ENCODE data around the gene WWC1.
"Not testable (repeated sequence)": the region's sequence is repeated elsewhere in the genome, so short reads cannot be mapped to it uniquely, and the experiment has no call there.

WWC1 gene

DNA sequence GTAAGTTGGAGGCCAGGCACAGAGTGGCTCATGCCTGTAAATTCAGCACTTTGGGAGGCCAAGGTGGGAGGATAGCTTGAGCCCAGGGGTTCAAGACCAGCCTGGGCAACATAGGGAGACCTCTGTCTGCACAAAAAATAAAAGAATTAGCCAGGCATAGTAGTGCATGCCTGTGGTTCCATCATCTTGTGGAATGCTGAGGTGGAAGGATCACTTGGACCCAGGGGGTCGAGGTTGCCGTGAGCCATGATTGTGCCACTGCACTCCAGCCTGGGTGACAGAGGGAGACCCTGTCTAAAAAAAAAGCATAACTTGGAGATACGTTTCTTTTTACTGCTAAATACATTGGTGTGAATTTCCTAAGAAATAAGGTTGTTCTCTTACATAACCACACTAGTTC, 19.1 kb downstream of the WWC1 start:
- DNase-seq = not testable (repeated sequence)

DNA sequence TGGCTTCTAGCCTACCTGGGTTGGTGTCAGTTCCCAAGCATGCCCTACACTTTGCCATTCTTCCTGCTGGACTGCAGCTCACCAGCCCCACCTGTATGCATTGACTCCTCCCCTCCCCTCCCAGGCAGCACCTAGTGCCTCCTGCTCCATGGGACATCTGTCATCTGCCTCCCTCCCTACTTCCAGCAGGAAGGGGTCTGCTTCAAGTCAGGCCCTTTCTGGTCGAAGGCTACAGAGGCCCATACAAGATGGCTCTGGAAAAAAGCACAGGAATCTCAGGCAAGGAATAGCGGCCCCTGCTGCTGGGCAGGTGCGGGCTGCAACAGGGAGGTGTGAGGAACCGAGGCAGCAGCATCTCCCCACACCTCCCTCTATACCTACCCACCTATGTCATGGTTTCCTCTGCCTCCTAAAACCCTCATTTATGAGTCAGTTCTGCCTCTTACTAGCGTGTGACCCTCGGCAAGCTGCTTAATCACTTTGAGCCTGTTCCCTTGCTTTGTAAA, 19.7 kb downstream of the WWC1 start:
- DNase-seq = no peak

- no peak for DNase-seq
These were observed 21.3 kb downstream of the WWC1 start for GRCh38 chr5:168312606-168313295.

- no peak for DNase-seq
These were observed 22.3 kb downstream of the WWC1 start for GRCh38 chr5:168313596-168314204.

DNA sequence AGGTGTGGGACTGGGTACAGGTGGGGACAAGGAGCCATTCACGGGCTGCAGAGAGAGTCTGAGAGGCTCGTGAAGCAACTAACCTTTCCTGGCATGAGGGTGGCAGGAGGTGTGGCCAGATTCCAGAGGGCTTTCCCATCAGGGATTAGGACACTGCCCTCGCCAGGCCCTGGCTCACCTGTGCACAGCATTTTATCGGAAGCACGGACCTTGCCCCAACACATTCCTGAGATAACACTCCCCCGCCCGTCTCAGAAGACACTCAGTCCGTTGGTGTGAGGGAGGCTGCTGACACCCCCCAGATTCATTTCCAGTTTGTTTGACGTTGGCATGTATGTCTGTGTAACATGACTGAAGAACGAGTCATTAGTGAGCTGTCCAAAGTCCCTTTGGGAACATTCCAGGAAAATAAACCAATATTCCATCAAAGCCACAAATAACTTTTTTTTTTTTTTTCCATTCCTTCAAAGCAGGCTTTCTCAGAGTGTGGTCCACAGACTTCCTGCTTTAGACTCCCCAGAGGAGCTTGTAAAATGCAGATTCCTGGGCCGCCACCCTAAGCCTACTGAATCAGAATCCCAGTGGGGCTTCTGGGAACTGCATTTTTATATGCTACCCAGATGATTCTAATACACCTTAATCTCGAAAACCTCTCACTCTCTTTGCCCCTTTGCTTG, 23.4 kb downstream of the WWC1 start:
- no peak for DNase-seq

GRCh38 chr5:168315416-168316138, 24.1 kb downstream of the WWC1 start:
- no peak for DNase-seq

- DNase-seq = no peak
These were observed 24.7 kb downstream of the WWC1 start for GRCh38 chr5:168316139-168316578.

DNA sequence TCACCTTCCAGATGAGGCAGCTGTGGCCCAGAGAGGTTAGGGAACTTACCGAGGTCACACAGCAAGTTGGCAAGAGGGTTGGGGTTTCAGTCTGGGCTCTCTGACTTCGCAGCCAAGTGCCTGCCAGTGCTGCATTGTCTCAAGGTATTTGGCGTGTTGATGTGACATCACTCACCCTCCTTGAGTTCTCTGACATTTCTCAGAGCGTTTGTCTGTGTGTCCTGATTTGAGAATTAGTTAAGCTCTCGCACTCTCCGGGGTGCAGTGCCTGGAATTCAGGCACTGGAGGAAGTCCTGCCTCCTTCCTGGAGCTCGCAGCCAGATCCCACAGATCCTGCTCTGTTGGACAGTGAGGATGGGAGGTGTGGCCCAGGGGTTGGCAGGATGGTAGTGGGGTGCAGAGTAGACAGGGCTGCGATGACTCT, 25.7 kb downstream of the WWC1 start:
- DNase-seq = no peak

GRCh38 chr5:168317521-168318147, 26.2 kb downstream of the WWC1 start:
- no peak for DNase-seq

DNA sequence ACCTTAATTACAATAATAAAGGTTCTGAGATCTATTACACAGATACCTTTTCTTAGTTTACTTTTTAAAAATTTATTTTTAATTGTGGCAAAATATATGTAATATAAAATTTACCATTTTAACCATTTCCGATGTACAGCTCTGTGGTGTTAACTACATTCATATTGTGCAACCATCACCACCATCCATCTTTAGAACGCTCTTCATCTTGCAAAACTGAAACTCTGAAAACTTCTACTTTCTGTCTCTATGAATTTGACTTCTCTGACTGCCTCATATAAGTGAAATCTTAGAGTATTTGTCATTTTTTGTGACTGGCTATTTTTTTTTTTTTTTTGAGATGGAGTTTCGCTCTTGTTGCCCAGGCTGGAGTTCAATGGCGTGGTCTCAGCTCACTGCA, 26.8 kb downstream of the WWC1 start:
- no peak for DNase-seq

DNA sequence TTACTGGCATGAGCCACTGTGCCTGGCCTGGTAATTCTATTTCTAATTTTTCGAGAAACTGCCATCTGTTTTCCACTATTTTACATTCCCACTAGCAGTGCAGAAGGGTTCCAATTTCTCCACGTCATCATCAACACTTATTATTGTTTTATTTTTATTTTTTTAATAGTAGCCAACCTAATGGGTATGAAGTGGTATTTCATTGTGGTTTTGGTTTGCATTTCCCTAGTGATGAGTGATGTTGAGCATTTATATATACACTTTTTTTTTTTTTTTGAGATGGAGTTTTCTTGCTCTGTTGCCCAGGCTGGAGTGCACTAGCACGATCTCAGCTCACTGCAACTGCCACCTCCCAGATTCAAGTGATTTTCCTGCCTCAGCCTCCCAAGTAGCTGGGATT, 28.3 kb downstream of the WWC1 start:
- no peak for DNase-seq

GRCh38 chr5:168320805-168321204, 29.4 kb downstream of the WWC1 start:
- DNase-seq = no peak

- DNase-seq = no peak
These were observed 33.6 kb downstream of the WWC1 start for GRCh38 chr5:168324859-168325630.

GRCh38 chr5:168327019-168327421, 35.6 kb downstream of the WWC1 start:
- no peak for DNase-seq

GRCh38 chr5:168327451-168327850, 36.0 kb downstream of the WWC1 start:
- no peak for DNase-seq

DNA sequence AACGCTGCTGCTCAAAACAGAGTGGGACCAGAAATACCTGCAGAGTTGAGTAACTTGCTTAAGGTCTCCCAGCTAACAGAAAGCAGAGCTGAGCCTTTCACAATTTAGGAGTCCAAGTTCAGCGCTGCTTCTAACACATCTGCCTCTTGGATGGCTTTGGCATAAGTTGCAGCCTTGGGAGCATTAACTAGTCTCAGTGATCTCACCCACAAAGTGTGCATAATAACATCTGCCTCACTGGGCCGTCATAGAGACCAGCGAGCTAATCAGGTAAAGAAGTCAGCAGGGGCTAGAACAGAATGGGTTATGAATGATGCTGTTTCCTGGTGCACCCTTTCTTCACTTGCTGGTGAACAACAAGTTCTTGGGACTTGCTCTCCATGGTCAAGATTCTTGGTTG, 36.5 kb downstream of the WWC1 start:
- no peak for DNase-seq

- no peak for DNase-seq
These were observed 37.4 kb downstream of the WWC1 start for GRCh38 chr5:168328814-168329213.

GRCh38 chr5:168329302-168329701, 37.9 kb downstream of the WWC1 start:
- DNase-seq = no peak

- DNase-seq = no peak
These were observed 40.6 kb downstream of the WWC1 start for GRCh38 chr5:168332042-168332441.

DNA sequence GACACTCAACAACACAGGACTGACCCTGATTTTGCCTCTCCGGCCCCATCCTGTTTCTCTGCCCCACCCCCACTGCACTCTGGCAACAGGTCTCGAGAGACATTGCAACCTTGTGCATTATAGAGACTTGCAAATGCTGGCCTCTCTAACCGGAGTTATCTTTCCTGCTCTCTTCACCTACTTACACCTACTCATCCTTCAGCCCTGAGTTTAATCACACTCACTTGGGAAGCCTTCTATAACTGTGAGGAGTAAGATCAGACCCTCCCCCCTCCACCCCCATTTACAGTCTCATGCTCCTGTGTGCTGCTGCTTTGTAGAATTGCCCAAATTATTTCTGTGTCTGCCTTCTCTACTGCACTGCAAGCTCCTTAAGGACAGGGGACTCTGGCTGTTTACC, 42.8 kb downstream of the WWC1 start:
- no peak for DNase-seq

DNA sequence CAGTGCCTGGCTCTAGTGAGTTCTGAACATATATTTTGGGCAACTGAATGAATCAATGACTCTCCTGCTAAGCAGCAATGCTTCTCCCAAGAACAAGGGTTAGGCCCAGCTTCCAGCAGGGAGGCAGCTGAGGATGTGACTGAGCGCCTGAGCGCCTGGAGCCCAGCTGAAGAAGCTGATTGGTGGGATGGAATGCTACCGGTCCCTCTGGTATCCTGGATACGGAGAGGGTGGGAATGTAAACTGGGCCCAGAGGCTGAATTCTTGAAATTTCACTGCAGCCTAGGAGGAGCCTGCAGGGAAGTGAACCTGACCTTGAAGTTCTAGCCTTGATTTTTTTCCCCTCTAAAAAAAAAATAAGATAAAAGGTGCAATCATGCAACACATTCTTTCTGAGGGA, 43.2 kb downstream of the WWC1 start:
- DNase-seq = no peak

DNA sequence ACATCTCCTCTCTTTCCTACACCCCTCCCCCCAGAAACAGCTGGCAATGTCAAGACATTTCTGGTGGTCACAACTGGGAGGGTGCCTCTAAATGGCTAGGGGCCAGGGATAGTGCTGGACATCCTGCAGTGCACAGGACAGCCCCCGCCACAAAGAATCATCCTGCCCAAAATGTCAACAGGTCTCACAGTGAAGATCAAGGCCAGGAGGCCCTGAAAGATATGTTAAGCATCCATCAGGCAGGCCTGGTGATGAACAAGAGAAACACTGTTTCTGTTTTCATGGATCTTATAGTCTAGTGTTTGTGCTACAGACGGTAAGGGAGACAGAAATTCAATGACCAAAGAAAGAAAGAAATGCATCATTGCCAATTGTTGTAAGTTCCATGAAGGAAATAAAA, 45.9 kb downstream of the WWC1 start:
- no peak for DNase-seq
